ENCODE results near the gene C2CD2.

Gene C2CD2

DNA sequence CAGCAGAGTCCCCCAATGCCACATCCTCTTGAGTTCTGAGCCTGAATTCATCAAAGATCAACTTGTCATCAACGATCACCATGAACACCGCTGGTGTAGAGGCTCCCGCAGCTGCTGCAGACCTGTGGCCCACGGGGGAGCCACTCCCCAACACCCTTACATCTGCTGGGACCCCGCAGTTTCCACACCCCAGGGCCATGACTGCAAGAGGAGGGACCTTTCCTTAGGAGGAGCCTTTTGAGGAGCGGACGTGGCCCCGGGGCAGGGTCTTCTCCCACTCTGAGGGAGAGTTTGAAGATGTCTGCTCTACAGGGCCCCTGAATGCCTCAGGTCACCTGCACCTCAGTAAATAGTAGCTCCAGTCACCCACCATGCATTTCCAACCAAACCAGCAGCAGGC is 77.4 kb downstream of the C2CD2 start:
- DNase-seq: no peak
- Mint-ChIP-seq H3K27ac (peak overlapping the region; percentile 1), H3K9me3 (no peaks in the 10 kb centered on the region), H3K27me3 (no peaks in the 10 kb centered on the region), H3K36me3 (ENCODE audit: low read depth) (peaks cover 55% of the 10 kb centered on the region), H3K4me3 (peak overlapping the region; percentile 36), H3K4me1 (ENCODE audit: low read depth) (peaks cover 40% of the 10 kb centered on the region)

DNA sequence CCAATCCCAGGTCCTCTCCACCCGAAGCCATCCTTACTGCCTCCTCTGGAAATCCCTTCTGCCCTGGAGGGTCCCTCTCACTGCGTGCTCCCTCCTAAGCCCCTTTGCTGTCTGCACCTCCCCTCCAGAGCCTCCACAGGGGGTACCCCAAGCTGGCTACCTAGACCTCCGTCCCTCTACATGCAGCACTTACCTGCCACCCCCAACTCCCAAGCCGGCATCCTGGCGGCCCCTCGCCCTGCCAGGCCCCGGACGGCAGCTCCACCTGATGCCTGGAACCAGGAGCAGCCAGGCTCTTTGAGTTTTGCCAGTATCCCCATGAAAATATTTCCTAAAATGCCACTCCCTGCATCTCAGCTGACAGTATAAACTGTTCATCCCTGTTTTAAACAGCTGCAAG is 78.7 kb downstream of the C2CD2 start:
- no peak overlapping the region for H3K4me3 Mint-ChIP-seq

DNA sequence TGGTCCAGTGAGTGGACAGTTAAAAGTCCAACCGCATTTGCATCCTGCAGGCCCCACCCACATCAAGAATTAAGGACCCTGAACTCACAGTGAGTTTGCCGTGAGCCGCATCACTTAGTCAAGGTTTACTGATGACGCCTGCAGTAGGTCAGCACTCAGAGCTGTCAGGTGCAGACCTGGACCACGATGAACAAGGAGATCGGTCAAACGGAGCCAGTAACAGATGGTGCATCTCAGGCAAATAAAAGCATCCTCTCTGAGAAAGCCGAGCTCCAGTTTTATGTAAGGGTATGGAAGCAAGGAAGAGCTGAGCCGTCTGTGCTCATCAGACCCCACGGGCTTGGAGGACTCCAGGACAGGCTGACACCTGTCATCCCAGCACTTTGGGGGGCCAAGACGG is 79.2 kb downstream of the C2CD2 start:
- no peak for DNase-seq
- H3K9me3 Mint-ChIP-seq: no peaks in the 10 kb centered on the region
- H3K4me1 Mint-ChIP-seq (ENCODE audit: low read depth): peaks cover 36% of the 10 kb centered on the region
- H3K36me3 Mint-ChIP-seq (ENCODE audit: low read depth): peaks cover 63% of the 10 kb centered on the region
- no peaks in the 10 kb centered on the region for H3K27me3 Mint-ChIP-seq
- no peak overlapping the region for H3K4me3 Mint-ChIP-seq
- no peak overlapping the region for H3K27ac Mint-ChIP-seq

More for the DNA sequence above, 78.7 kb downstream of the C2CD2 start:
- no peak overlapping the region for H3K27ac Mint-ChIP-seq
- H3K9me3 Mint-ChIP-seq: no peaks in the 10 kb centered on the region
- H3K36me3 Mint-ChIP-seq (ENCODE audit: low read depth): peaks cover 61% of the 10 kb centered on the region
- no peaks in the 10 kb centered on the region for H3K27me3 Mint-ChIP-seq
- peaks cover 40% of the 10 kb centered on the region for H3K4me1 Mint-ChIP-seq (ENCODE audit: low read depth)
- DNase-seq: no peak

DNA sequence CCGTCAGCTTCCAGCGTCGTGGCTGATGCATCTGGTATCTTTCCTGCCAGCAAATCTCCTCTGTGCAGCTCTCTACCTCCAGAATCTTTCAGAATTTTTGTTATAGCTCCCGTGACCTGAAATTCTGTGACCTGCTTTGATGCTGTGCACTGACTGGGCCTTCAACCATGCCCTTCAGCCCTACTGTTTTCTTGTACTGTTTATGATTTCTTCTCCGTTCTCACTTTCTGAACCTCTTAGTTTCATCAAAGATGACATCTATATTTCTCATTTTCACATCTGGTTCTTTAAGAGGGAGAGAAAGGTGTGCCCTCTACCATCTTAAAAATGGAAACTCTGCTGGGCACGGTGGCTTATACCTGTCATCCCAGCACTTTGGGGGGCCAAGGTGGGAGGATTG is 80.4 kb downstream of the C2CD2 start:
- DNase-seq: no peak
- Mint-ChIP-seq H3K4me1 (ENCODE audit: low read depth) (peaks cover 38% of the 10 kb centered on the region), H3K36me3 (ENCODE audit: low read depth) (peaks cover 68% of the 10 kb centered on the region), H3K27me3 (no peaks in the 10 kb centered on the region), H3K4me3 (no peak overlapping the region), H3K9me3 (no peaks in the 10 kb centered on the region), H3K27ac (no peak overlapping the region)

DNA sequence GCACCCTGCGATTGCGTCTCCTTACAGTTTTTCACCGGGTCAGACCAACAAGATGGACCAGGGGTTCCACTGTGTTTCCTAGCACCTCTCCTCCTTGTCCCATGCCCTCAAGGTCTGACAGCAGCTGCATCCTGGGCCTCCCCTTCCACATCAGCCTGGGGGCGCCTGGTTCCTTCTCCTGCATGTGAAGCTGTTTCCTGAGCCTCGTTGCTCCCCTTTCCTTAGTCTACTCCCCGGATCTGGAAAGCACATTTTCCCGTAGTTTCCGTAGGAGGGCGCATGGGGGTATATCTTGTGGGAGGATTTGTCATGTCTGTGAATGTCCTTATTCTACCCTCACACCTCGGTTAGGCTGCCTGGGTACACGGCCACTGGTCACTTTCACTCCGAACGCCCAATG is 80.8 kb downstream of the C2CD2 start:
- H3K4me3 Mint-ChIP-seq: no peak overlapping the region

DNA sequence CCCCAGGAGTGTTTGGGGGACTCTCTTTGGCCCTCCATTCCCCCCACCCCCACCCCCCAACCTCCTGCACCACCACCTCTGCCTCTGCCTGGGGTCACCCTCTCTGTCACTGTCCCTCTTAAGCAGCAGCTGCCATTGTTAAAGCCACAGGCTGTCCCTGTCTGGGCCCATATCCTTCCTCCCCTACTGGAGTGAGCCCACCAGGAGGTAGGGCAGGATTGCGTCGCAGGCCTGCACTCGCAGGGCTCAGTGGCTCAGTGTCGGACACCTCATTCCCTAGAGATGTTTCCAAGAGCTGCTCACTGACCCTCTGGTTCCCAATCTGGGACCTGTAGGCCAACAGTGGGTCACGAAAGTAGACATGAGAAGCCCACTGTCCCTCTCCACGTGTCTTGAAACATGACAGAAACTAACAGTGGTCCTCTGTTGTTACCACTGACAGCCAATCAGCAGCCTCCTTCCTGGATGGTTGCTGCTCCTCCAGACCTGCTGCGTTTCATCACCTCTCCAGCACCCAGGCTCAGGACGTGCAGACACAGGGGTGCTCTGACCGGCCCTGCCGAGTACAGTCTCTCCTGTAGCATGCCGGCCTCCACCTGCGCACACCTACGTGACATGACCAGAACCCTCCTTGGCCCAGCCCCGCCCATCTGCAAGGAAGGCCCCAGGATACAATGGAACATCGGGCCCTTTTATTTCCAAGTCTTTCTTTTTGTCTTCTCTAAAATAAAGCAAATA is 82.4 kb downstream of the C2CD2 start:
- H3K27me3 Mint-ChIP-seq: no peaks in the 10 kb centered on the region
- no peaks in the 10 kb centered on the region for H3K9me3 Mint-ChIP-seq
- H3K4me3 Mint-ChIP-seq: no peak overlapping the region
- no peak overlapping the region for H3K27ac Mint-ChIP-seq
- no peak for DNase-seq
- H3K36me3 Mint-ChIP-seq (ENCODE audit: low read depth): peaks cover 52% of the 10 kb centered on the region
- peaks cover 33% of the 10 kb centered on the region for H3K4me1 Mint-ChIP-seq (ENCODE audit: low read depth)

More for the DNA sequence above, 80.8 kb downstream of the C2CD2 start:
- H3K27ac Mint-ChIP-seq: no peak overlapping the region
- DNase-seq: no peak
- H3K9me3 Mint-ChIP-seq: no peaks in the 10 kb centered on the region
- peaks cover 66% of the 10 kb centered on the region for H3K36me3 Mint-ChIP-seq (ENCODE audit: low read depth)
- H3K27me3 Mint-ChIP-seq: no peaks in the 10 kb centered on the region
- peaks cover 41% of the 10 kb centered on the region for H3K4me1 Mint-ChIP-seq (ENCODE audit: low read depth)

DNA sequence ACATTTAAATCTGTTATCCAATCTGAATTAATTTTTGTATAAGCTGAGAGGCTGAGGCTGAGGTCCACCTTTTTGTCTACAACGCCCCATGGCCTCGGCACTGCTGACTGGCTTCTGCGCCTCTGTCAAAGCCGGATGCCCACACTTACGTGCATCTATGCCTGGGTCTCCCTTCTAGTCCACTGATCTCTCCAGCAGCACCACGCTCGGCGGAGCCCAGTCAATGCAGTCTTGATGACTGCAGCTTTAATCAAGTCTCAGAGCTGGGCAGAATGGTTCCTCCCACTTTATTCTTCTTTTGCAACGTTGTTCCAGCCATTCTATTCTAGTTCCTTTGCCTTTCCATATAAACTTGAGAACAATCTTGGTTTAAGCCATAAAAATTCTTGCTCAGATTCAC is 84.0 kb downstream of the C2CD2 start:
- Mint-ChIP-seq H3K9me3 (no peaks in the 10 kb centered on the region), H3K4me3 (no peak overlapping the region), H3K36me3 (ENCODE audit: low read depth) (peaks cover 39% of the 10 kb centered on the region), H3K27me3 (no peaks in the 10 kb centered on the region), H3K27ac (no peak overlapping the region), H3K4me1 (ENCODE audit: low read depth) (peaks cover 32% of the 10 kb centered on the region)
- no peak for DNase-seq

DNA sequence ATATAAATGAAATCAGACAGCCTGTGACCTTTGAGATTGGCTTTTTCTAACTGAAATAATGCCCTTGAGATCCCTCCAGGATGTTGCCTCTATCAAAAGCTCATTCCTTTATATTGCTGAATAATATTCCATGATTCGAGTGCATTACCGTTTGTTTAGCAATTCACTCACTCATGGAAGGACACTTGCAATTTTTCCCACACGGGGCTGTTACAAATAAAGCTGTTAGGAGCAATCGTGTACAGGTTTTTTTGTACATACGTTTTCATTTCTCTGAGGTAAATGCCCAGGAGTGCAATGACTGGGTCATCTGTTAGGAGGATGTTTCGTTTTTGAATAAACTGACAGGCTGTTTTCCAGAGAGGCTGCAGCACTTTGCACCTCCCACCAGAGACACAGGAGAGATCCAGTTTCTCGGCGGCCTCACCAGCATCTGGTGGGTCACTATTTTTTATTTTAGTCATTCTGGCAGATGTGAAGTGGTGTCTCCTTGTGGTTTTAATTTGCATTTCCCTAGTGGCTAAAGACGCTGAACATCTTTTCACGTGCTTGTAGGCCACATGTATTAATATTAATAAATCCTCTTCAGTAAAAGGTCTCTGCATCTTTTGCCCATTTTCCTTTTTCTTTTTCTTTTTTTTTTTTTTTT is 85.6 kb downstream of the C2CD2 start:
- peaks cover 30% of the 10 kb centered on the region for H3K36me3 Mint-ChIP-seq (ENCODE audit: low read depth)
- H3K27me3 Mint-ChIP-seq: no peaks in the 10 kb centered on the region
- peaks cover 35% of the 10 kb centered on the region for H3K4me1 Mint-ChIP-seq (ENCODE audit: low read depth)
- DNase-seq: no peak
- H3K4me3 Mint-ChIP-seq: no peak overlapping the region
- H3K27ac Mint-ChIP-seq: no peak overlapping the region
- no peaks in the 10 kb centered on the region for H3K9me3 Mint-ChIP-seq

DNA sequence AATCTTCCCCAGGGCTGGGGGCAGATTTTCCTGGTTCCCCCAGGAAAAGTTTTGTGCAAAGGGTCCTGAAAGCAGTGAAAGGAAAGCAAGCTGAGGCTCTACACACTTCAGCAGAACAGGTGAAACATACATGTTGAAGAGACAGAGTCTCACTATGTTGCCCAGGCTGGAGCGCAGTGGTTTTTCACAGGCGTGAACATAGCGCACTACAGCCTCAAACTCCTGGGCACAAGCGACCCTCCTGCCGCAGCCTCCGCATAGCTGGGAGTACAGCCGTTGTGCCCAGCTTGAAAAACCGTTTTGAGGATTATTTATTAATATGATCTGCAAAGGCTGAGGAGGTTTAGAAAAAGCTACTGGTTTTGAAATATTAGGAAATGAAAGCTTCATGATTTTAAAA is 86.5 kb downstream of the C2CD2 start:
- Mint-ChIP-seq H3K27me3 (no peaks in the 10 kb centered on the region), H3K9me3 (no peaks in the 10 kb centered on the region), H3K27ac (no peak overlapping the region), H3K36me3 (ENCODE audit: low read depth) (peaks cover 29% of the 10 kb centered on the region), H3K4me1 (ENCODE audit: low read depth) (peaks cover 38% of the 10 kb centered on the region), H3K4me3 (no peak overlapping the region)
- DNase-seq: no peak

DNA sequence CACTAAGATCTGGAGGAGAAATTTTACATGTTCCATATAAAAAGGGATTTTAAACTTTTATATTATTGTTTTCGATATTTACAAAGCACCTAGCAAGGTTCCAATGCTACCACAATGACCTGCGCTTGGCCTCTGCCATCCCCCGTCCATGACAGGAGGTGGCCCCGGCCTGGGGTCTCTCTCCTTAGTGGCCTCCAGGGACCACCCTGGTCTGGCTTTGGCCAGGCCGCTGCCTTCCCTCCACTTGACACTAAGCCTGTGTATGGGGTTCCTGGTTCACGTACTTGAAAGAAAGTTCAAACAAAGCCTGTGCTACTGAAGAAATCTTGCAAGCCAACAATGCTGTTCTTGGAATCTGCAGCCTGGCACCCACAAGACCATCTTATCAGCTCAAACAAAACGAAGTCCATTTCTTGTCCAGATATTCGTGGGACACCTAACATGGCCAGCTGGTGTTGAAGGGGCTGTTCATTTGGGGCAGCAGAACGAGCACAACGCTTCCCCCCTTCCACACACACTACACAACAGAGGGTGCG is 87.5 kb downstream of the C2CD2 start:
- Mint-ChIP-seq H3K4me1 (ENCODE audit: low read depth) (peaks cover 44% of the 10 kb centered on the region), H3K9me3 (no peaks in the 10 kb centered on the region), H3K27ac (peak overlapping the region; percentile 11), H3K4me3 (no peak overlapping the region), H3K27me3 (no peaks in the 10 kb centered on the region), H3K36me3 (ENCODE audit: low read depth) (peaks cover 21% of the 10 kb centered on the region)
- no peak for DNase-seq

DNA sequence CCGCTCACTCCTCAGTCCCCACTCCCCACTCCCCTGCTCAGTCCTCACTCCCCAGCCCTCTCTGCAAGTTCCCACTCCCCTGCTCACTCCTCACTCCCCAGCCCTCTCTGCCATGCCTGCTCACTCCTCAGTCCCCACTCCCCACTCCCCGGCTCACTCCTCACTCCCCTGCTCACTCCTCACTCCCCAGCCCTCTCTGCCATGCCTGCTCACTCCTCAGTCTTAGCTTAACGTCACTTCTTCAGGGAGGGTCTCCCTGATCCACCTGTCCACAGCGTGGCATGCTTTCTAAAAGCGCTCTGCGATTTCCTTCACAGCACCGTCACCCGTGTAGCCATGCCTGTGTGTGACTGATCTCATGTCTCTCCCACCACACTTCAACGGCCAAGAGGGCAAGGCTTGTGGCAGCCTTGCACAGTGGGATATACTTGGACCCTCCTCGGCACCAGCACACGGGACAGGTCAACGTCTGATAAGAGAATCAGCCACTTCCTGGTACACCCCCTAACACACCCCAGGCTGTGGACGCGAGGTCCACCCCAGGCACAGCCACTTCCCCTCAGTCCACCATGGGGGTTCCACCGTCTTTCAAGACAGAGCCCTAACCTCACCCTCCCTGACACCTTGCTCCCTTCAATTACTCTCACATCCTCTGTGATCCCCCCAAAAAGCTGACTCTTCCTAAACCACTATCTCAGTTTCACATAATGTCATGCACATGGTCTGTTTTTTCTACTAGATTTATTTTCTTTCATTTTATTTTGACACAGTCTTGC is 88.6 kb downstream of the C2CD2 start:
- Mint-ChIP-seq H3K27me3 (no peaks in the 10 kb centered on the region), H3K9me3 (no peaks in the 10 kb centered on the region), H3K4me3 (no peak overlapping the region), H3K27ac (peak overlapping the region; percentile 81), H3K4me1 (ENCODE audit: low read depth) (peaks cover 44% of the 10 kb centered on the region), H3K36me3 (ENCODE audit: low read depth) (peaks cover 20% of the 10 kb centered on the region)
- no peak for DNase-seq

DNA sequence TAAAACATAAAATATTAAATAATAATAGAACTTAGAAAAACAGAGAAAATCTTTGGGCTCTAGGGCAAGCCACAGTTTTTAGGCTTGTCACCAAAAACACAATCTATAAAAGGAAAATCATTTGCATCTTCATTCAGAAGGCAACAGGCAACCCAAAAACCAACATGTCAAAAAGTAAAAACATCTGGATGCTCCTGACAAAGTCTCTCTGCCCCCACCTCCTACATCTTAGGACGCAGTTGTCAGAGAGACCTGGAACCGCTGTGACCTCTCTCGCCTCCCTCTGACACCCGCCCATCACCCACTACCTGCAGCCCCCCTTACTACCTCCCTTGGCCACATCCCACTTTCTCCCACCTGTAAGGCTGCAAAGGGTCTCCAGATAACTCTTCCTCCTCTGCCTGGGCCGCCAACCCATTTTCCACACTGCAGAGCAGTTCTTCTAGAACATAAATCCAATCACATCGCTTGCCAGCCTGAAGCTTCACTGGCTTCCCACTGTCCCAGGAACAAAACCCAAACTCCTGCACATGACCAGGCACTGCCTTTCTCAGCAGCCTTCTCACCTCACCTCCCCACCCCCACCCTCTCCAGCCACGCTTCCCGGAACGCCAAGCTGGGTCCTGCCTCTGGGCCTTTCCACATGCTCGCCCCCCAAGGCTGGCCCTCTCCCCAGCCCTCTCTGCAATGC is 89.4 kb downstream of the C2CD2 start:
- Mint-ChIP-seq H3K4me3 (no peak overlapping the region), H3K36me3 (ENCODE audit: low read depth) (peaks cover 21% of the 10 kb centered on the region), H3K27me3 (no peaks in the 10 kb centered on the region), H3K27ac (no peak overlapping the region), H3K9me3 (no peaks in the 10 kb centered on the region), H3K4me1 (ENCODE audit: low read depth) (peaks cover 44% of the 10 kb centered on the region)
- DNase-seq: no peak

DNA sequence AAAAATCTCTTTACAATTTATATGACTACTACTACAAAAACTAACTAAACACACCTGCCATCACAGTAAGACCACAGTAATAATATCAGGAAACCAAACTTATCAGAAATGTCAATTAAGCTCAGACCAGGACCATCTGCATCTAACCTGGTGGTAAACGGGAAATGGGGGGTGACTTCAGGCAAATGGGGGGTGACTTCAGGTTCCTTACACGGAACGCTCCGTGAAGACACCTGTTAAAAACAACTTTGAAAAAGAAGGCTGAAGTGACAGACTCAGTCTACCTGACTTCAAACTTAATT is 90.4 kb downstream of the C2CD2 start:
- DNase-seq: no peak
- Mint-ChIP-seq H3K36me3 (ENCODE audit: low read depth) (peaks cover 28% of the 10 kb centered on the region), H3K27ac (peak overlapping the region; percentile 42), H3K4me1 (ENCODE audit: low read depth) (peaks cover 41% of the 10 kb centered on the region), H3K4me3 (no peak overlapping the region), H3K9me3 (no peaks in the 10 kb centered on the region), H3K27me3 (no peaks in the 10 kb centered on the region)

DNA sequence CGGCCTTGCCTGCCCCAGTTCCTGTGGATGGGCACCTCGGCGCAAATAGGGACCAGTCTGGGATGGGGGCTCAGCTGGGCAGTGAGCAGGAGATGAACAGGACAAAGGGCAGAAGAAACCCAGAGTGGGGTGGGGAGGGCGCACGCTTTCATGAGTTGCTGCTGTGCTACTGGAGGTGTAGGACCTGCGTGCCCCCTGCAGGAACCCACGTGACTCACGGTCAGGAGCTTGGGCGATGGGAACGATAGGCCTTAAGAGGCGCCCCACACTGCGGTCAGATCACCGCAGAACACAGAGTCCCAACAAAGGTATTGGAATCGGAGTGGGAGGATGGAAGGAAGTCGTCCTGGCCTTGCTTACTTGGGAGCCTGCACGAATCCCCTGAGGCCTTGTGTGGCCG is 91.8 kb downstream of the C2CD2 start:
- H3K4me3 Mint-ChIP-seq: no peak overlapping the region
- H3K27ac Mint-ChIP-seq: no peak overlapping the region
- DNase-seq: no peak
- no peaks in the 10 kb centered on the region for H3K27me3 Mint-ChIP-seq
- no peaks in the 10 kb centered on the region for H3K9me3 Mint-ChIP-seq
- peaks cover 33% of the 10 kb centered on the region for H3K4me1 Mint-ChIP-seq (ENCODE audit: low read depth)
- peaks cover 38% of the 10 kb centered on the region for H3K36me3 Mint-ChIP-seq (ENCODE audit: low read depth)

Data from activated T-cell treated with anti-CD3 and anti-CD28 coated beads, Interleukin-2, amount 50 U/mL, for 24 hours (primary cell).